Liver (tissue), 9 donors: ENCODE measurements around the gene SLC32A1. TPM values are rescaled to one million over a fixed set of nuclear protein-coding genes. Genes with fewer than 3 reads are reported as not detected.
A peak's percentile ranks its signal among the peaks of the same experiment; 100 is the strongest.

Experiments
- DNase-seq: peaks from one replicate; pipeline ENCODE4 v3.0.0-alpha.2; 2017; ENCODE audit warnings: low spot score
- H3K27ac ChIP-seq, 2 donors: one replicate each; pipeline ENCODE4 v1.7.0; 2013; ENCODE audit warnings: inconsistent platforms in 2 of 2, low read length in 2 of 2, control low read depth in 1 of 2, low read depth in 1 of 2, mild to moderate bottlenecking in 1 of 2
- H3K27me3 ChIP-seq, 4 donors: one replicate each; pipeline versions ENCODE4 v1.6.1 to v1.7.0; 2013; ENCODE audit warnings: low read length in 3 of 4, inconsistent platforms in 1 of 4, mild to moderate bottlenecking in 1 of 4, moderate library complexity in 1 of 4; ENCODE audit not compliant: control insufficient read depth in 4 of 4, insufficient read depth in 4 of 4
- H3K36me3 ChIP-seq, 4 donors: one replicate each; pipeline versions ENCODE4 v1.6.1 to v1.7.0; 2013; ENCODE audit warnings: low read length in 3 of 4, mild to moderate bottlenecking in 3 of 4, low read depth in 1 of 4, moderate library complexity in 1 of 4; ENCODE audit not compliant: control insufficient read depth in 4 of 4, insufficient read depth in 3 of 4
- H3K4me1 ChIP-seq, 4 donors: one replicate each; pipeline versions ENCODE4 v1.6.1 to v1.7.0; 2013; ENCODE audit warnings: low read length in 3 of 4, mild to moderate bottlenecking in 3 of 4, moderate library complexity in 1 of 4; ENCODE audit not compliant: control insufficient read depth in 4 of 4, insufficient read depth in 4 of 4
- H3K4me3 ChIP-seq, 3 donors: one replicate each; pipeline versions ENCODE4 v1.6.1 to v1.7.0; 2013; ENCODE audit warnings: low read length in 3 of 3, control low read depth in 1 of 3, low read depth in 1 of 3, mild to moderate bottlenecking in 1 of 3
- H3K9ac ChIP-seq, 2 donors: one replicate each; pipeline ENCODE4 v1.7.0; 2013; ENCODE audit warnings: low read length in 2 of 2, mild to moderate bottlenecking in 2 of 2, moderate library complexity in 2 of 2, control low read depth in 1 of 2, low read depth in 1 of 2
- H3K9me3 ChIP-seq, 4 donors: one replicate each; pipeline versions ENCODE4 v1.6.1 to v1.7.0; 2013; ENCODE audit warnings: low read length in 3 of 4; ENCODE audit not compliant: control insufficient read depth in 4 of 4
- ATF3 ChIP-seq: IDR thresholded peaks from 2 replicates; pipeline ENCODE4 v1.6.1; 2016; ENCODE audit warnings: antibody characterized with exemption
- CTCF ChIP-seq: fragments of 150-350 bp; IDR thresholded peaks from 2 replicates; pipeline ENCODE4 v1.5.1; 2017; ENCODE audit warnings: improper control_type of control experiment, low read depth, low read length; ENCODE audit not compliant: missing input control
- EGR1 ChIP-seq, 2 donors: IDR thresholded peaks; 2 replicates each; pipeline ENCODE4 v1.6.1; 2016 to 2018; ENCODE audit warnings: antibody characterized with exemption in 2 of 2, low read depth in 2 of 2
- FOXA2 ChIP-seq: IDR thresholded peaks from 2 replicates; pipeline ENCODE4 v1.6.1; 2016; ENCODE audit warnings: antibody characterized with exemption
- GABPA ChIP-seq, 2 donors: IDR thresholded peaks in 1 of 2; conservative IDR thresholded peaks in 1 of 2; 2 replicates each; pipeline ENCODE4 v1.6.1; 2016; ENCODE audit warnings: antibody characterized with exemption in 2 of 2, mild to moderate bottlenecking in 1 of 2, moderate library complexity in 1 of 2
- JUND ChIP-seq, 2 donors: IDR thresholded peaks; 2 replicates each; pipeline ENCODE4 v1.6.1; 2016; ENCODE audit warnings: antibody characterized with exemption in 2 of 2
- NR2F2 ChIP-seq: IDR thresholded peaks from 2 replicates; pipeline ENCODE4 v1.6.1; 2016; ENCODE audit warnings: antibody characterized with exemption
- RAD21 ChIP-seq, 2 donors: IDR thresholded peaks; 2 replicates each; pipeline ENCODE4 v1.6.1; 2016; ENCODE audit warnings: antibody characterized with exemption in 2 of 2, mild to moderate bottlenecking in 2 of 2
- REST ChIP-seq: IDR thresholded peaks from 2 replicates; pipeline ENCODE4 v1.6.1; 2016; ENCODE audit warnings: antibody characterized with exemption, mild to moderate bottlenecking
- RXRA ChIP-seq, 2 donors: IDR thresholded peaks; 2 replicates each; pipeline ENCODE4 v1.6.1; 2017 to 2018; ENCODE audit warnings: antibody characterized with exemption in 2 of 2, mild to moderate bottlenecking in 1 of 2
- SP1 ChIP-seq: IDR thresholded peaks from 2 replicates; pipeline ENCODE4 v1.6.1; 2018; ENCODE audit warnings: antibody characterized with exemption, mild to moderate bottlenecking
- YY1 ChIP-seq: IDR thresholded peaks from 2 replicates; pipeline ENCODE4 v1.6.1; 2016; ENCODE audit warnings: antibody characterized with exemption, mild to moderate bottlenecking
- ZBTB33 ChIP-seq: IDR thresholded peaks from 2 replicates; pipeline ENCODE4 v1.6.1; 2016; ENCODE audit warnings: antibody characterized with exemption
- WGBS: extraction: QIAGEN DNeasy Blood & Tissue Kit; methylation state at CpG from one replicate; pipeline ENCODE4 v1.1.7; 2013; 5-methylcytosine and 5-hydroxymethylcytosine counted together
- polyA plus RNA-seq, 2 donors: library from polyadenylated mRNA; stranded (reverse) in 1 of 2; unstranded in 1 of 2; fragments of 200-250 nt in 1 of 2; fragments of >200 nt in 1 of 2; fragmentation: Nextera tagmentation in 1 of 2; extraction: Ambion mirVana in 1 of 2; gene quantifications; one replicate each; pipeline versions ENCODE4 v1.2.1 to v1.2.3, GENCODE V29; 2013 to 2015
- total RNA-seq, 2 donors: library from RNA; depleted of rRNA; stranded (reverse); fragments of >200 nt; gene quantifications; one replicate each; pipeline ENCODE4 v1.2.3, GENCODE V29; 2014
- donor health status: healthy.
- donor health status: healthy.
- donor health status: healthy.
- donor health status: healthy.
- donor health status: healthy.

Gene SLC32A1
- total and polyA plus RNA-seq, 4 donors: not detected

- peaks cover 0 to 8% (median 0%) of the 10 kb centered on the region in 4 donors for H3K27me3 ChIP-seq
- DNase-seq: peak; percentile 73
- H3K4me3 ChIP-seq: no peak overlapping the region
- H3K27ac ChIP-seq: no peak overlapping the region
- TF ChIP-seq JUND (IDR thresholded peaks at IDR 0.05) (no peak), REST (peak; percentile 99)
- H3K9ac ChIP-seq: no peak overlapping the region
- no peaks in the 10 kb centered on the region for H3K9me3 ChIP-seq
- no peaks in the 10 kb centered on the region for H3K4me1 ChIP-seq
- 17% methylated on average over 13 of the region's 13 CpGs for WGBS
- no peaks in the 10 kb centered on the region for H3K36me3 ChIP-seq
These were observed 31.6 kb upstream of the SLC32A1 start for GRCh38 chr20:38692436-38693411.

GRCh38 chr20:38697306-38697705, 27.0 kb upstream of the SLC32A1 start:
- Histone ChIP-seq H3K27me3 (peaks cover 0 to 8% (median 0%) of the 10 kb centered on the region in 4 donors), H3K9me3 (no peaks in the 10 kb centered on the region)

More at GRCh38 chr20:38697306-38697705, 27.0 kb upstream of the SLC32A1 start:
- Histone ChIP-seq H3K4me1 (no peaks in the 10 kb centered on the region), H3K36me3 (no peaks in the 10 kb centered on the region), H3K9ac (no peak overlapping the region), H3K4me3 (no peak overlapping the region), H3K27ac (no peak overlapping the region)
- no peak for DNase-seq
- TF ChIP-seq JUND (IDR thresholded peaks at IDR 0.05): no peak
- no peak for TF ChIP-seq SP1
- no peak for TF ChIP-seq NR2F2
- TF ChIP-seq ATF3: no peak
- no peak for TF ChIP-seq RAD21 (IDR thresholded peaks at IDR 0.05)
- no peak for TF ChIP-seq RXRA (IDR thresholded peaks at IDR 0.05)
- no peak for TF ChIP-seq FOXA2
- TF ChIP-seq ZBTB33: no peak
- no peak for TF ChIP-seq CTCF
- TF ChIP-seq YY1: no peak
- no peak for TF ChIP-seq EGR1 (IDR thresholded peaks at IDR 0.05; ENCODE audit: low read depth in 2 of 2)
- no peak for TF ChIP-seq GABPA (IDR thresholded peaks at IDR 0.05 in 1 of 2, conservative IDR thresholded peaks at IDR 0.05 in 1 of 2)
- 65% methylated on average over 9 of the region's 9 CpGs for WGBS
